ENCODE measurements around the gene PGAP1. TPM values are rescaled to one million over a fixed set of nuclear protein-coding genes. Genes with fewer than 3 reads are reported as not detected.

The PGAP1 gene
- total and polyA plus RNA-seq, 2 of the 8 experiments (the other 6 are each of a cell fraction or from before 2014, with no cell fraction given): 8.3 to 24.1 TPM

DNA sequence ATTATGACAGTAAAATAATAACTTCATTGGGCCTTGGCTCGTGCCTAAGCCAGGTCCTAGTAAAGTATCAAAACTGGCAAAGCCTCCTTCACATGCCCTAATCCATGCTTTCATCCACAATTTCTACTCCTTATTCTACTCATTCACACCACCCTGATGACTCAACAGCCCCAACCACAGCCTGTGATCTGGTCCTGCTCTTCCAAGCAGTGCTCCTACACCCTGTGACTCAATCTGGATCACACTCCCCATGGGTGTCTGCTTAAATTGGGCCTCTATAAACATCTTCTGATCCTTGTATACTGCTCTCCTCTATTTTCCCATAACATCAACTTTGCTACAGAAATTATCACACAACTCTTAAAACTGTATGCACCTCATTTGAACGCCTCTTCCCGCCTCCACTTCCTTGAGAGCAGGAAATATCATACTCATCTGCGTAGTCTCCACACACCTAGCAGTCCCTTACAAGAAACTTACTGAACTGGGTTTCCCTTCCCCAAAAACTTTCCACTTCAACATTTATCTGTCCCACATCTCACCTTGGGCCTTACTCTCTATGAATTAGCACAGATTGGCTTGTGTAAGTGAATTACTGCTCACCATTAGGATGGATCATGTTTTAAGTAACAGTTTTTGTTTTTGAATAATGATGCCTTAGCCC is 142.9 kb downstream of the PGAP1 start:
- H4K91ac ChIP-seq (replicated peaks; ENCODE audit: insufficient read length, low read length): no peak overlapping the region
- no peak overlapping the region for H2AFZ ChIP-seq (ENCODE audit: low read length)
- H3K23ac ChIP-seq (ENCODE audit: insufficient read length): no peak overlapping the region
- H3K9me3 ChIP-seq (ENCODE audit: insufficient read depth in 2 of 2, low read depth in 1 of 2, low read length in 1 of 2): no peaks in the 10 kb centered on the region
- no peak overlapping the region for H3K9ac ChIP-seq (replicated peaks in 1 of 4; ENCODE audit: extremely low read depth in 1 of 4, low read depth in 3 of 4, low read length in 3 of 4)
- no peak overlapping the region for H2BK15ac ChIP-seq (ENCODE audit: low read length)
- H2BK5ac ChIP-seq (ENCODE audit: low read depth, low read length): no peak overlapping the region
- FAIRE-seq (no peak), DNase-seq (ENCODE audit: low read depth in 1 of 2, low spot score in 2 of 2) (no peak)
- H3K18ac ChIP-seq (ENCODE audit: extremely low read depth, low read length): no peak overlapping the region
- H3K79me1 ChIP-seq (ENCODE audit: low read depth, low read length): no peaks in the 10 kb centered on the region
- no peak overlapping the region for H3K56ac ChIP-seq (replicated peaks; ENCODE audit: insufficient read length, low read depth, low read length)
- 87% methylated on average over 4 of the region's 4 CpGs; no CpG with 5 or more reads in 1 of the 2 experiments for WGBS, 2 experiments (ENCODE audit: extremely low coverage in 1 of 2, insufficient coverage in 1 of 2, insufficient read length in 1 of 2, insufficient replicate concordance in 2 of 2, low coverage in 1 of 2, low lambda C conversion rate in 2 of 2, missing lambda C conversion rate in 1 of 2)
- H4K8ac ChIP-seq (ENCODE audit: extremely low read depth, insufficient read depth, low read length): no peak overlapping the region
- no peaks in the 10 kb centered on the region; the same call in 1 of the 2 replicates for H3K23me2 ChIP-seq (ENCODE audit: low read depth, low read length)
- H3K4ac ChIP-seq (replicated peaks; ENCODE audit: insufficient read length, low read depth, low read length): no peak overlapping the region
- H3K36me3 ChIP-seq (ENCODE audit: control insufficient read depth in 2 of 4, insufficient read depth in 4 of 4, low read length in 3 of 4): peaks cover 3 to 73% (median 38%) of the 10 kb centered on the region in 4 experiments
- H4K5ac ChIP-seq (ENCODE audit: insufficient read length, low read depth, low read length): no peak overlapping the region
- ChIA-PET POLR2A (ENCODE audit: partially characterized antibody) (interaction anchor here (1.2 kb wide), 1 partner anchor 10 kb away, joined by 3 read pairs; no protein-coding TSS in a partner anchor), CTCF (ENCODE audit: partially characterized antibody) (interaction anchor here (2.2 kb wide), 1 partner anchor 24 kb away, joined by 5 read pairs; no protein-coding TSS in a partner anchor)
- no peak overlapping the region for H3K27ac ChIP-seq (ENCODE audit: low read depth, low read length)
- no peak overlapping the region for H2AK5ac ChIP-seq (ENCODE audit: low read depth, low read length)
- no peak overlapping the region for H2BK12ac ChIP-seq (ENCODE audit: low read depth, low read length)
- H2BK120ac ChIP-seq (replicated peaks; ENCODE audit: low read depth, low read length): no peak overlapping the region
- no peaks in the 10 kb centered on the region for H3K79me2 ChIP-seq (ENCODE audit: control insufficient read depth in 1 of 2, insufficient read depth in 2 of 2, low read length in 2 of 2)
- no peak overlapping the region for H3K14ac ChIP-seq (ENCODE audit: insufficient read length)
- no peaks in the 10 kb centered on the region for H3K4me1 ChIP-seq (replicated peaks in 1 of 4; ENCODE audit: control insufficient read depth in 3 of 4, insufficient read depth in 4 of 4, low read length in 3 of 4)
- no peaks in the 10 kb centered on the region for H3K27me3 ChIP-seq (replicated peaks in 1 of 4; ENCODE audit: control insufficient read depth in 3 of 4, extremely low read depth in 1 of 4, insufficient read depth in 3 of 4, low read length in 3 of 4)
- H4K20me1 ChIP-seq (replicated peaks in 1 of 2; ENCODE audit: control insufficient read depth in 1 of 2, insufficient read depth in 2 of 2, low read length in 2 of 2): peaks cover 0 to 3% of the 10 kb centered on the region in 2 experiments
- H3K4me3 ChIP-seq (ENCODE audit: extremely low read depth in 1 of 4, insufficient read depth in 2 of 4, low read depth in 3 of 4, low read length in 4 of 4): no peak overlapping the region
- H2BK20ac ChIP-seq (ENCODE audit: low read length): no peak overlapping the region
- H3K4me2 ChIP-seq (ENCODE audit: insufficient read depth in 1 of 2, low read depth in 2 of 2, low read length in 2 of 2): no peak overlapping the region
- no peak for TF ChIP-seq TBP (IDR thresholded peaks at IDR 0.05; ENCODE audit: low read depth, low read length)
- no peak for TF ChIP-seq SAP30 (IDR thresholded peaks at IDR 0.05; ENCODE audit: insufficient read depth, insufficient replicate concordance, low read length)
- no peak for TF ChIP-seq SIN3A (conservative IDR thresholded peaks at IDR 0.05 in 1 of 2, IDR thresholded peaks at IDR 0.05 in 1 of 2; ENCODE audit: low read depth in 1 of 2, low read length in 2 of 2)
- TF ChIP-seq, protein P1, sequence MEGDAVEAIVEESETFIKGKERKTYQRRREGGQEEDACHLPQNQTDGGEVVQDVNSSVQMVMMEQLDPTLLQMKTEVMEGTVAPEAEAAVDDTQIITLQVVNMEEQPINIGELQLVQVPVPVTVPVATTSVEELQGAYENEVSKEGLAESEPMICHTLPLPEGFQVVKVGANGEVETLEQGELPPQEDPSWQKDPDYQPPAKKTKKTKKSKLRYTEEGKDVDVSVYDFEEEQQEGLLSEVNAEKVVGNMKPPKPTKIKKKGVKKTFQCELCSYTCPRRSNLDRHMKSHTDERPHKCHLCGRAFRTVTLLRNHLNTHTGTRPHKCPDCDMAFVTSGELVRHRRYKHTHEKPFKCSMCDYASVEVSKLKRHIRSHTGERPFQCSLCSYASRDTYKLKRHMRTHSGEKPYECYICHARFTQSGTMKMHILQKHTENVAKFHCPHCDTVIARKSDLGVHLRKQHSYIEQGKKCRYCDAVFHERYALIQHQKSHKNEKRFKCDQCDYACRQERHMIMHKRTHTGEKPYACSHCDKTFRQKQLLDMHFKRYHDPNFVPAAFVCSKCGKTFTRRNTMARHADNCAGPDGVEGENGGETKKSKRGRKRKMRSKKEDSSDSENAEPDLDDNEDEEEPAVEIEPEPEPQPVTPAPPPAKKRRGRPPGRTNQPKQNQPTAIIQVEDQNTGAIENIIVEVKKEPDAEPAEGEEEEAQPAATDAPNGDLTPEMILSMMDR (IDR thresholded peaks at IDR 0.05; ENCODE audit: control extremely low read depth in 1 of 3, insufficient read depth in 1 of 3, low read depth in 1 of 3, low read length in 3 of 3): no peak
- no peak for TF ChIP-seq EP300 (IDR thresholded peaks at IDR 0.05; ENCODE audit: borderline replicate concordance in 1 of 2, low read depth in 2 of 2, low read length in 2 of 2)
- TF ChIP-seq, protein P2, sequence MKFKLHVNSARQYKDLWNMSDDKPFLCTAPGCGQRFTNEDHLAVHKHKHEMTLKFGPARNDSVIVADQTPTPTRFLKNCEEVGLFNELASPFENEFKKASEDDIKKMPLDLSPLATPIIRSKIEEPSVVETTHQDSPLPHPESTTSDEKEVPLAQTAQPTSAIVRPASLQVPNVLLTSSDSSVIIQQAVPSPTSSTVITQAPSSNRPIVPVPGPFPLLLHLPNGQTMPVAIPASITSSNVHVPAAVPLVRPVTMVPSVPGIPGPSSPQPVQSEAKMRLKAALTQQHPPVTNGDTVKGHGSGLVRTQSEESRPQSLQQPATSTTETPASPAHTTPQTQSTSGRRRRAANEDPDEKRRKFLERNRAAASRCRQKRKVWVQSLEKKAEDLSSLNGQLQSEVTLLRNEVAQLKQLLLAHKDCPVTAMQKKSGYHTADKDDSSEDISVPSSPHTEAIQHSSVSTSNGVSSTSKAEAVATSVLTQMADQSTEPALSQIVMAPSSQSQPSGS (IDR thresholded peaks at IDR 0.05; ENCODE audit: low read length): no peak
- TF ChIP-seq SP1 (IDR thresholded peaks at IDR 0.05; ENCODE audit: low read depth, low read length): no peak
- TF ChIP-seq CHD2 (IDR thresholded peaks at IDR 0.05; ENCODE audit: low read length): no peak

Measured in H1 (cell line).